NAMALWA (cell line): ENCODE measurements around the gene AKR7A2.

ENCODE experiments used
- DNase-seq: peaks from one replicate; pipeline ENCODE4 v3.0.0-alpha.2; 2015; ENCODE audit warnings: low spot score

Gene AKR7A2

DNA sequence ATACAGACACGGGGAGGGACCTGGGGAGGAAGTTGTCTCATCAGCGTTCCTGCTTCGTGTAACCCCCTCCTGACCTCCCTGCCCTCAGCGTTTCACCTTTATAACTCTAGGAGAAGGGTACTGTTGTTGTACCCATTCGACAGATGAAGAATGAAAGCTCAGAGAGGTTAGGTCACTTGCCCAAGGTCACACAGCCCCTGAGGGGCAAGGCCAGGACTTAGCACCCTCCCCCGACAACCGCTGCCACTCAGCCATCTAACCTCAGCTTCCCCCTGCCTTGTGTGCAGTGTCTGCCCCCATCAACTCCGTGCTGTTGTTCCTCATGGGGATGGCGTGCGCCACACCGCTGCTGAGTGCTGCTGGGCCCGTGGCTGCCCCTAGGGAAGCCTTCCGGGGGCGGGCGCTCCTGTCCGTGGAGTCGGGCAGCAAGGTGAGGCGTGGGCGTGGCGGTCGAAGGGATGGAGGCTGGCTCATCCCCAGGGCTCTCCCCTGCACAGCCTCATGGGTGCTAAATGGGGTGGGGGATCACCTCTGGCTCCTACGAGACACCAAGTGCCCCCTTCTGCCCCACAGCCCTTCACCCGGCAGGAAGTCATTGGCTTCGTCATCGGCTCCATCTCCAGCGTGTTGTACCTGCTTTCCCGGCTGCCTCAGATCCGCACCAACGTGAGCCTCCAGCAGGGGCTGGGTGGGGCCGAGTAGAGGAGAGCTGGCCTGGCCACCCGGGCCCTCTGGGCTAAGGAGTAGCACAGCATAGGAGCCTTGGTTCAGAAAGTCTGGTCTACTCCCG is 14.2 kb upstream of the AKR7A2 start:
- DNase-seq, result no peak

DNA sequence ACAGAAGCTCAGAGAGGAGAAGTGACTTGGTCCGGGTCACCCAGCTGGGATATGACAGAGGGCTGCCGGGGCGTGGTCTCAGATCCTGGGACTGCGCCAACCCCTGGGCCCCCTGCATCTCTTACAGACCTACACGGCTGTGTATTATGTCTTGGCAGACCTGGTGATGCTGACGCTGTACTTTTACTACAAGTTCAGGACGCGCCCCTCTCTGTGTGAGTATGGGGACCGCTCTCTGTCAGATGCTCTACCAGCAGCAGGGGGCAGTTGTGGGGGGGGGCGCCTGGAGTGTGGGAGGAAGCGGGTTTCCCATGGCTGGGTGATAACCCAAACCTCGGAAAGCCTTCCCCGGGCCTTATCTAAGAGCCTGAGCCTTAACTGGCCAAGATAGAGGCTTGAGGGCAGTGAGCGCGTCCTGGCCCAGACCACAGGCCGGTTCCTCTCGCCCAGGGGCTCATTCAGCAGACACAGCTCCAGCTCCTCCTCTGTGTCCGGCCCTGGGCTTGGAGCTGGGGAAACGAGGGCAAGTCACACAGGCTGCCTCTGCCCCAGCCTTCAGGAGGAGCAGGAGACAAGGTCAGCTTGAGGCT is 13.5 kb upstream of the AKR7A2 start:
- DNase-seq, result no peak

- DNase-seq, result no peak
These were observed 12.7 kb upstream of the AKR7A2 start for GRCh38 chr1:19324665-19324990.

DNA sequence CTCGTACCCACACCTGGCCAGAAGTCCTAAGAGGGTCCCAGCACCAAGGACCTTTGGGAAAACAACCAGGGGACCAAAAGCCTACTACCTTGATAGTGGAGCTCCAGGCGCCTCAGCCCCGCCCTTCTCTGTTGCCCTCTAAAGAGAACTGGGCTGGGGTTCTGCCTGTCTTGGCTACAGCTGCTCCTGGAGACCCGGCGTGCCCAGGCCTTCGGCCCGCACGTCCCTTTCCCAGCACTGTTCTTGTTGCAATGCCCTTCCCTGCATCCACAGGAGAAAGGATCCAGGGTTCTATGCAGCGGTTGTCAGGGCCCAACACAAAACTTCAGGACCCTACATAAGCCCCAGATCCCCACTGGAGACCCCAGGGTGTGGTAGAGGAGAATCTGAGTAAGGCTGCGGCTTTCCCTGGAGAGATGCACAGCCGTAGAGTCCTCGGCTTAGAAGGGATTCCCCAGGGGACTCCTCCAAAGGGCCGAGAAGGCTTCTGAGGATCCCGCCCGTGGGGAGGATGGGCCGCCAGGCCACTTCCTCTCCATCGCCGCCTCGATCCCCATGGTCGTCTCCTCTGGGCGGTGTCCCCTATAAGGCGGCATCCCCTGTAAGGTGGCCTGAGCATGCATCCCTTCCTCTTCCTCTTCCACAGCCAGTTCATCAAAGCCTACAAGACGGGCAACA is 12.2 kb upstream of the AKR7A2 start:
- no peak for DNase-seq

DNA sequence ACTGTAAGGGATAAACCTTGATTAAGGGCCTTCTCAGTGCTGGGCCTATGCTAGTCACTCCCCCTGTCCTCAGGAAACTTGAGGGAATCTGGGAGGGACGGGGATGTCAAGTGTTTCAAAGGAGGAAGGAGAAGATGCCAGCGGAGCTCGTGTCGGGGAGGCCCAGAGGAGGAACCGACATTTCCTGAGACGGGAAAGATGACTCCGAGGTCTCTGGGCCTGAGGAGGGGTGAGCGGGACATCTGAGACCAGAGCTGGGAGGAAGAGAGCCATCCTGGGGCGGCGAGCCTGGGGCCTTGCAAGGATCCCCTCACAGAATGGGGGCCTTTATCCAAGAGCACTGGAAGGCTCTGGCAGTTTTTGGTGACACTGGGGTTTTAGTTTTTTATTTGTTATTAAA is 10.5 kb upstream of the AKR7A2 start:
- DNase-seq, result no peak

GRCh38 chr1:19321071-19321470 is 9.1 kb upstream of the AKR7A2 start:
- no peak for DNase-seq

GRCh38 chr1:19319196-19319595 is 7.3 kb upstream of the AKR7A2 start:
- DNase-seq, result no peak

DNA sequence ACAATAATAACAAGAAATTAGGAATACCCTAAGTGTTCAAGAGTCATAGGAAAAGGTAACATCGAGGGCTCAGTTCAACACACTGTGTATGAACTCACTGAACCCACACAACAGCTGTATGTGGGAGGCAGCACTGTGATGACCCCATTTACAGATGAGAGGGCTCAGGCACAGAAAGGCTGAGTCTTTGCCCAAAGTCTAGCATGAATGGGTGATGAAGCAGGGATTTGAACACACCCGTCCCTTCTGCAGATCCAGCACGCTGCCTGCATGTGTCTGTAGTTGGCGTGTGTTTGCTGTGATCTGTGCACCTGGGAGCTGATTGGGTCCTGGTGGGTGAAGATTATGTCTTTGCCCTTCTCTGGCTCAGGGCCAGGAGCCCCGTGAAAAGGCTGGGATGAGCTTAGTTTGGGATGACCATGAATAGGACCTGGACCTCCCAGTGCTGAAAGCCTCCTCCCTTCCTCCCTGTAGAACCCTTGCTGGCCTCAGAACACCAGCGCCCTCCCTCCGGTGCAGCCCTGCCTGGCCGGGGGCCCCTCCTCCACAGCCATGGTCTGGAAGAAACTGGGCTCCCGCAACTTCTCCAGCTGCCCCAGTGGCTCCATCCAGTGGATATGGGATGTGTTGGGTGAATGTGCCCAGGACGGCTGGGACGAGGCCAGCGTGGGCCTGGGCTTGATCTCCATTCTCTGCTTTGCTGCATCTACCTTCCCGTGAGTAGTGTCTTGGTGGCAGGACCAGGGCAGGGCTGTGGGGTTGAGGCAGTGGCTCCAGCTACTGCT is 5.4 kb upstream of the AKR7A2 start:
- DNase-seq, result no peak

DNA sequence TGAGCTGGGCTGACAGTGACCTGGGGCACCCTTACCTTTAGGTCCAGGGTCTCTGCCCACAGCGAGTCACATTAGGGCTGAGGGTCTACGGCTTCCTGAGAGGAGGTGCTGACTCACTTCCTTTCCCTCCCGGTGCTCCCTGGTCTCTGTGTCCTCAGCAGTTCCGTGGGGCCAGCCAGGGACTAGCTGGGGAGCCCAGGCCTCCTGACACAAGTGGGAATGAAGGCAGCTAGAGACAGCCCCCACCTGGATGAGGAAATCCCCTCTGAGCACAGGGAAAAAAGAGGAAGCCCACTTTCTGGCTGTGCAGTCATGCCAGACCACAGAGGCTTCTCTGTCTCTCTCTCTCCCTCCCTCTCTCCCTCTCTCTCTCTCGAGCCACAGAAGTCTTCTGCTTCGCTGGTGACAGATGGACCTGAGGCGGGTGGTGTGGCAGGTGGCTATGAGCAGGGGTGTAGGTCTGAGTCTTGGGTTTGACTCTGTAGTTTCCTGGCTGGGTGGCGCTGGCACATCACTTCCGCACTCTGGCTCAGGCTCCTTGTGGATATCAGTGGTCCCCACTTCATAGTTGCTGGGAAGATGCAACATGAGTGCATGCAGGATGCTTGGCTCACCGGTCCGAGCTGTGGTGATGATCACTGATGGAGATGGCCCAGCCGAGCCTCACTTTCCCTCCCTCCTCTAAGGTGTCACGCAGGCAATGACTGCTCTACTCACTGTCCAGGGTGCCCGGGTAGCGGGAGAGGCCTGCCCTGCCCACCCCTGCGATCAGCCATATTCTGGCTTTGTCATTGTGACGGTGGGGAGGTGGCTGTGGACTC is 3.6 kb upstream of the AKR7A2 start:
- peak; percentile 91 for DNase-seq

DNA sequence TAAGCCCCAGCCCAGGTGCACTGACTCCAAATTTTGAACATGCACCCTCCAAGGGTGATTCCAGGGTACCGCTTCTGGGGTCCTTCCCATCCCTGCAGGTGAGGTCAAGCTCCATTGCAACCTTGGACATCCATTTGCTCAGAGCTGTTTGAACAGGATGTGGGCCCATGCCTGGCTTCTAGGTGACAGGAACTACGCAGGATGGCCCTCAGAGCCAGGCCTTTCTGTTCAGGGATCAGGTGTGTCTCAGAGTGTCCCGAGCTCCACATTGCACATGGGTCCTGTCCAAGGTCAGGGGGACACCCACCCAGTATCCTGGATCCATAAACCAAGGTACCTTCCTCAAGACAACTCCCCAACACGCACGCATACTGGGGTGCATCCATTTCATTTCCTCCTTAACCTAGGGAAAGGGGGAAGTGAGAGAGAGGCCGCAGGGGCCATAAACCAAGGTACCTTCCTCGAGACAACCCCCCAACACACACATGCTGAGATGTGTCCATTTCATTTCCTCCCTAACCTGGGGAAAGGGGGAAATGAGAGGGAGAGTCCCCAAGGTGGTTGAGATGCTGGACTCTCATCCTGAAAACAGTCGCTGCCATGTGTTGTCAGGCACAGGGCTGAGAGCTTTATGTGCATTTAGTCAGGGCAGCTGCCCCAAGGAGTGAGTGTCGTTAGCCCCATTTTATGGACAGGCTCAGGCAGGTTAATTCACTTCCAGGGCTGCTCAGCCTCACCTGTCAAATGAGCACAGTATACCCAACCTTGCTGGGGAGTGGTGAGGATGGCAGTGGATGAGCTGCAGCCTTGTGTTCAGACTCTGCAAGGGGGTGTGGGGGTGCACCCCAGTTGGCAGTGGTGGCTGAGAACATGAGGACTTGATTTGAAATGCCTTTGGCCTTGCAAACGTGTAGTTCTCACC is 2.3 kb upstream of the AKR7A2 start:
- peak; percentile 28 for DNase-seq

DNA sequence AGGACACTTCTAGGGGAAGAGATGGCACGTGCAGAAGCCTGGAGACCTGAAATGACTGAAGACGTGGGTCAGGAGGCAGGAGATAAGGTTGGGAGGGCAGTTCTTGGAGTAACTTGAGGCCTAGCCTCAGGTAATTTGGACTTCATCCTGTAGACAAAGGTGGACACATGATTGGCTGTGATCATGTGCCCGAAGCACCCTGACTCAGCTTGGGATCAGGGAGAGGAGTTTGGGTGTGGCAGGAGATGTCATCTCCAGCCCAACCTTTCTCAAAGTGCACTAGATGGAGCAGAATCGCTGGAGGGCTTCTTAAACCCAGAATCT is 1.7 kb upstream of the AKR7A2 start:
- DNase-seq, result no peak

- no peak for DNase-seq
These were observed 1.1 kb upstream of the AKR7A2 start for GRCh38 chr1:19312782-19313635.

- DNase-seq, result no peak
These were observed 427 bp downstream of the AKR7A2 start for GRCh38 chr1:19311503-19311930.

- peak; percentile 16 for DNase-seq
These were observed 1.0 kb downstream of the AKR7A2 start for GRCh38 chr1:19310720-19311502.

DNA sequence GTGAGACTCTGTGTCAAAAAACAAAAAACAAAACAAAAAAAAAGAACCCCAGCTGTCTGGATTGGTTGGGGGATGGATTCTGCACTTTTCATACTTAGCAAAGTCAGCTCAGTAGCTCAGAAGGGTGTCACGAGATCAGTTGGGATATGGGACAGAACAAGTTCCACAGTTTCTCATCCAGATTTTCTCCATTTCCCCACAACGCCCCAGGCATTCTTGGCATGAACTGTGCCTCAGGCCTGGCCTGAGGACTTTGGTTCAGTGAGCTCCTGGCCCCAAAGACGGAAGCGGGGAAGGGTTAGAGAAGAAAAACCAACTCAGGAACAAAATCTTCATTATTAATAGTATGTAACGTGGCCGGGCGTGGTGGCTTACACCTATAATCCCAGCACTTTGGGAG is 1.9 kb downstream of the AKR7A2 start:
- no peak for DNase-seq

DNA sequence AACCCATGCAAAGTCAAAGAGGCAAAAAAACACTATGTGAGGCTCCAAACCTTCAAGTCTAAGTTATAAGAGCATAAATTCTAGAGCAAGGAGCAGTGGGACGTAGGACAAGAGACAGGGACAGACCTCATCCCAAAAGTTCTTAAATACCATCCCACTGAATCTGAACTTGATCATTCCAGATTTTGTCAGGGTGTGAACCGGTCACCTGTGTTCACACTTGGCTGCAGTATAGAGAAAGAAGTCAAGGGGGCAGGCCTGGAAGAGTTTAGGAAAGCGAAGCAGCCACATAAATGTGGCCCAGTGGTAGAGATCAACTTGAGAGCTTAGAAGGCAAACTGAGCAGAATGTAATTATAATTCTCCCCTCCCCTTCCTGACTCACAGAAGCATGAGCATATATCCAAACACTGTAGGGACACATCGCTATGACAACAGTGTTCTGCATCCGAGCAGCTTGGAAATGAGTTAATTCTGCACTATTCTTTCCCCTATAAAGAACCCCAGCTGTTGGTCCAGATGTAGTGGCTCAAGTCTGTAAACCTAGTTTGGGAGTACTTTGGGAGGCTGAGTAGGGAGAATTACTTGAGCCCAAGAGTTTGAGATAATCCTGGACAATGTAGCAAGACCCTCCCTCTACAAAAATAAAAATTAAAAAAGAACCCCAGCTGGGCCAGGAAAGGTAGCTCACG is 2.7 kb downstream of the AKR7A2 start:
- no peak for DNase-seq

- DNase-seq, result no peak
These were observed 3.4 kb downstream of the AKR7A2 start for GRCh38 chr1:19308509-19308907.

- no peak for DNase-seq
These were observed 4.0 kb downstream of the AKR7A2 start for GRCh38 chr1:19307794-19308508.
